ENCODE results near the gene SH3BP5L.
"Not testable (repeated sequence)": the region's sequence is repeated elsewhere in the genome, so short reads cannot be mapped to it uniquely, and the experiment has no call there.

SH3BP5L gene

GRCh38 chr1:248841702-248842395 lies 16.1 kb upstream of the SH3BP5L start:
- Histone ChIP-seq H3K4me3 (ENCODE audit: low read length in 2 of 2) (peak overlapping the region in 1 of 2 donors; percentile 29), H3K36me3 (ENCODE audit: control insufficient read depth in 2 of 2, insufficient read depth in 2 of 2, low read length in 2 of 2) (peaks cover 23 to 24% of the 10 kb centered on the region in 2 donors), H3K4me1 (ENCODE audit: control insufficient read depth, insufficient read depth, low read length) (peaks cover 27% of the 10 kb centered on the region), H3K9ac (ENCODE audit: low read length in 2 of 2) (peak overlapping the region; percentile 39 to 55), H3K27ac (ENCODE audit: low read length) (peak overlapping the region; percentile 49), H3K27me3 (ENCODE audit: control insufficient read depth in 1 of 2, insufficient read depth in 2 of 2, low read length in 2 of 2) (no peaks in the 10 kb centered on the region), H3K9me3 (ENCODE audit: control insufficient read depth in 2 of 2, low read length in 2 of 2) (no peaks in the 10 kb centered on the region)

- Histone ChIP-seq H3K36me3 (ENCODE audit: control insufficient read depth in 2 of 2, insufficient read depth in 2 of 2, low read length in 2 of 2) (peaks cover 14 to 15% of the 10 kb centered on the region in 2 donors), H3K4me1 (ENCODE audit: control insufficient read depth, insufficient read depth, low read length) (peaks cover 27% of the 10 kb centered on the region), H3K27me3 (ENCODE audit: control insufficient read depth in 1 of 2, insufficient read depth in 2 of 2, low read length in 2 of 2) (no peaks in the 10 kb centered on the region), H3K9ac (ENCODE audit: low read length in 2 of 2) (peak overlapping the region in 1 of 2 donors; percentile 19), H3K27ac (ENCODE audit: low read length) (no peak overlapping the region), H3K4me3 (ENCODE audit: low read length in 2 of 2) (no peak overlapping the region), H3K9me3 (ENCODE audit: control insufficient read depth in 2 of 2, low read length in 2 of 2) (no peaks in the 10 kb centered on the region)
Observed at GRCh38 chr1:248840946-248841345, 15.2 kb upstream of the SH3BP5L start.

GRCh38 chr1:248839168-248839555 lies 13.4 kb upstream of the SH3BP5L start:
- peaks cover 27% of the 10 kb centered on the region for H3K4me1 ChIP-seq (ENCODE audit: control insufficient read depth, insufficient read depth, low read length)
- H3K36me3 ChIP-seq (ENCODE audit: control insufficient read depth in 2 of 2, insufficient read depth in 2 of 2, low read length in 2 of 2), result no peaks in the 10 kb centered on the region
- H3K27ac ChIP-seq (ENCODE audit: low read length), result peak overlapping the region; percentile 100
- H3K9ac ChIP-seq (ENCODE audit: low read length in 2 of 2), result peak overlapping the region; percentile 95 to 97
- no peaks in the 10 kb centered on the region for H3K9me3 ChIP-seq (ENCODE audit: control insufficient read depth in 2 of 2, low read length in 2 of 2)
- no peaks in the 10 kb centered on the region for H3K27me3 ChIP-seq (ENCODE audit: control insufficient read depth in 1 of 2, insufficient read depth in 2 of 2, low read length in 2 of 2)
- peak overlapping the region; percentile 67 to 87 for H3K4me3 ChIP-seq (ENCODE audit: low read length in 2 of 2)

- Histone ChIP-seq H3K9ac (ENCODE audit: low read length in 2 of 2) (peak overlapping the region; percentile 95 to 97), H3K4me3 (ENCODE audit: low read length in 2 of 2) (peak overlapping the region; percentile 67 to 87), H3K27ac (ENCODE audit: low read length) (peak overlapping the region; percentile 100), H3K36me3 (ENCODE audit: control insufficient read depth in 2 of 2, insufficient read depth in 2 of 2, low read length in 2 of 2) (no peaks in the 10 kb centered on the region), H3K27me3 (ENCODE audit: control insufficient read depth in 1 of 2, insufficient read depth in 2 of 2, low read length in 2 of 2) (no peaks in the 10 kb centered on the region), H3K9me3 (ENCODE audit: control insufficient read depth in 2 of 2, low read length in 2 of 2) (no peaks in the 10 kb centered on the region), H3K4me1 (ENCODE audit: control insufficient read depth, insufficient read depth, low read length) (peaks cover 27% of the 10 kb centered on the region)
Observed at GRCh38 chr1:248838357-248839167, 12.8 kb upstream of the SH3BP5L start.

GRCh38 chr1:248837781-248838356 lies 12.2 kb upstream of the SH3BP5L start, which contains the start of gene ZNF672:
Gene ZNF672, plus strand, starts transcription at chr1:248838224. Its CDS starts 9,051 bp downstream, at chr1:248847275.
- H3K36me3 ChIP-seq (ENCODE audit: control insufficient read depth in 2 of 2, insufficient read depth in 2 of 2, low read length in 2 of 2), result no peaks in the 10 kb centered on the region

GRCh38 chr1:248837045-248837780 lies 11.5 kb upstream of the SH3BP5L start:
- Histone ChIP-seq H3K27me3 (ENCODE audit: control insufficient read depth in 1 of 2, insufficient read depth in 2 of 2, low read length in 2 of 2) (no peaks in the 10 kb centered on the region), H3K27ac (ENCODE audit: low read length) (peak overlapping the region; percentile 100), H3K9ac (ENCODE audit: low read length in 2 of 2) (peak overlapping the region; percentile 66 to 84), H3K4me3 (ENCODE audit: low read length in 2 of 2) (peak overlapping the region; percentile 79 to 87), H3K36me3 (ENCODE audit: control insufficient read depth in 2 of 2, insufficient read depth in 2 of 2, low read length in 2 of 2) (no peaks in the 10 kb centered on the region), H3K9me3 (ENCODE audit: control insufficient read depth in 2 of 2, low read length in 2 of 2) (no peaks in the 10 kb centered on the region), H3K4me1 (ENCODE audit: control insufficient read depth, insufficient read depth, low read length) (peaks cover 19% of the 10 kb centered on the region)

More at GRCh38 chr1:248837781-248838356, 12.2 kb upstream of the SH3BP5L start, which contains the start of gene ZNF672:
- peak within 1 kb of the TSS; percentile 100 for H3K27ac ChIP-seq (ENCODE audit: low read length)
- peak within 1 kb of the TSS; percentile 79 to 87 for H3K4me3 ChIP-seq (ENCODE audit: low read length in 2 of 2)
- H3K9ac ChIP-seq (ENCODE audit: low read length in 2 of 2), result peak within 1 kb of the TSS; percentile 95 to 97
- H3K27me3 ChIP-seq (ENCODE audit: control insufficient read depth in 1 of 2, insufficient read depth in 2 of 2, low read length in 2 of 2), result no peaks in the 10 kb centered on the region
- no peaks in the 10 kb centered on the region for H3K9me3 ChIP-seq (ENCODE audit: control insufficient read depth in 2 of 2, low read length in 2 of 2)
- H3K4me1 ChIP-seq (ENCODE audit: control insufficient read depth, insufficient read depth, low read length), result peaks cover 25% of the 10 kb centered on the region

- H3K4me3 ChIP-seq (ENCODE audit: low read length in 2 of 2), result no peak overlapping the region
- H3K9ac ChIP-seq (ENCODE audit: low read length in 2 of 2), result no peak overlapping the region
- no peaks in the 10 kb centered on the region for H3K36me3 ChIP-seq (ENCODE audit: control insufficient read depth in 2 of 2, insufficient read depth in 2 of 2, low read length in 2 of 2)
- peaks cover 11% of the 10 kb centered on the region for H3K4me1 ChIP-seq (ENCODE audit: control insufficient read depth, insufficient read depth, low read length)
- no peak overlapping the region for H3K27ac ChIP-seq (ENCODE audit: low read length)
- H3K27me3 ChIP-seq (ENCODE audit: control insufficient read depth in 1 of 2, insufficient read depth in 2 of 2, low read length in 2 of 2), result no peaks in the 10 kb centered on the region
- no peaks in the 10 kb centered on the region for H3K9me3 ChIP-seq (ENCODE audit: control insufficient read depth in 2 of 2, low read length in 2 of 2)
Observed at GRCh38 chr1:248834343-248834940, 8.7 kb upstream of the SH3BP5L start.

GRCh38 chr1:248831842-248832241 lies 6.1 kb upstream of the SH3BP5L start:
- Histone ChIP-seq H3K4me1 (ENCODE audit: control insufficient read depth, insufficient read depth, low read length) (peaks cover 4% of the 10 kb centered on the region), H3K9me3 (ENCODE audit: control insufficient read depth in 2 of 2, low read length in 2 of 2) (no peaks in the 10 kb centered on the region), H3K4me3 (ENCODE audit: low read length in 2 of 2) (no peak overlapping the region), H3K9ac (ENCODE audit: low read length in 2 of 2) (no peak overlapping the region), H3K27ac (ENCODE audit: low read length) (no peak overlapping the region), H3K27me3 (ENCODE audit: control insufficient read depth in 1 of 2, insufficient read depth in 2 of 2, low read length in 2 of 2) (no peaks in the 10 kb centered on the region), H3K36me3 (ENCODE audit: control insufficient read depth in 2 of 2, insufficient read depth in 2 of 2, low read length in 2 of 2) (no peaks in the 10 kb centered on the region)

- H3K9me3 ChIP-seq (ENCODE audit: control insufficient read depth in 2 of 2, low read length in 2 of 2); H3K27ac ChIP-seq (ENCODE audit: low read length); H3K27me3 ChIP-seq (ENCODE audit: control insufficient read depth in 1 of 2, insufficient read depth in 2 of 2, low read length in 2 of 2); H3K4me1 ChIP-seq (ENCODE audit: control insufficient read depth, insufficient read depth, low read length); H3K36me3 ChIP-seq (ENCODE audit: control insufficient read depth in 2 of 2, insufficient read depth in 2 of 2, low read length in 2 of 2); H3K4me3 ChIP-seq (ENCODE audit: low read length in 2 of 2); H3K9ac ChIP-seq (ENCODE audit: low read length in 2 of 2): not testable (repeated sequence)
Observed at GRCh38 chr1:248830718-248831017, 5.0 kb upstream of the SH3BP5L start.

GRCh38 chr1:248828845-248829244 lies 3.1 kb upstream of the SH3BP5L start:
- no peaks in the 10 kb centered on the region for H3K9me3 ChIP-seq (ENCODE audit: control insufficient read depth in 2 of 2, low read length in 2 of 2)
- H3K4me3 ChIP-seq (ENCODE audit: low read length in 2 of 2), result no peak overlapping the region
- H3K9ac ChIP-seq (ENCODE audit: low read length in 2 of 2), result no peak overlapping the region
- peaks cover 24% of the 10 kb centered on the region for H3K4me1 ChIP-seq (ENCODE audit: control insufficient read depth, insufficient read depth, low read length)
- no peaks in the 10 kb centered on the region for H3K27me3 ChIP-seq (ENCODE audit: control insufficient read depth in 1 of 2, insufficient read depth in 2 of 2, low read length in 2 of 2)
- peaks cover 0 to 5% of the 10 kb centered on the region in 2 donors for H3K36me3 ChIP-seq (ENCODE audit: control insufficient read depth in 2 of 2, insufficient read depth in 2 of 2, low read length in 2 of 2)
- no peak overlapping the region for H3K27ac ChIP-seq (ENCODE audit: low read length)
